Sigmoid colon (tissue), 4 donors: ENCODE data around the gene ALDH4A1.

Experiments used
- POLR2A ChIP-seq, 2 donors: fragments of 450-650 bp; IDR thresholded peaks; one replicate each; pipeline ENCODE4 v1.6.1; 2016; ENCODE audit warnings: antibody characterized with exemption in 2 of 2, mild to moderate bottlenecking in 2 of 2, moderate library complexity in 2 of 2
- POLR2AphosphoS5 ChIP-seq, 4 donors: sonication (generic); formaldehyde crosslinking; IDR thresholded peaks; one replicate each; pipeline ENCODE4 v1.6.1; 2017; ENCODE audit warnings: antibody characterized with exemption in 4 of 4
- TF ChIP-seq, protein P1 (sequence below), 4 experiments: fragments of 450-650 bp in 3 of 4; fragments of 200-600 bp in 1 of 4; IDR thresholded peaks; one replicate each; pipeline ENCODE4 v1.5.1; 2016 to 2019; ENCODE audit warnings: antibody characterized with exemption in 4 of 4, mild to moderate bottlenecking in 3 of 4, moderate library complexity in 2 of 4

DNA sequence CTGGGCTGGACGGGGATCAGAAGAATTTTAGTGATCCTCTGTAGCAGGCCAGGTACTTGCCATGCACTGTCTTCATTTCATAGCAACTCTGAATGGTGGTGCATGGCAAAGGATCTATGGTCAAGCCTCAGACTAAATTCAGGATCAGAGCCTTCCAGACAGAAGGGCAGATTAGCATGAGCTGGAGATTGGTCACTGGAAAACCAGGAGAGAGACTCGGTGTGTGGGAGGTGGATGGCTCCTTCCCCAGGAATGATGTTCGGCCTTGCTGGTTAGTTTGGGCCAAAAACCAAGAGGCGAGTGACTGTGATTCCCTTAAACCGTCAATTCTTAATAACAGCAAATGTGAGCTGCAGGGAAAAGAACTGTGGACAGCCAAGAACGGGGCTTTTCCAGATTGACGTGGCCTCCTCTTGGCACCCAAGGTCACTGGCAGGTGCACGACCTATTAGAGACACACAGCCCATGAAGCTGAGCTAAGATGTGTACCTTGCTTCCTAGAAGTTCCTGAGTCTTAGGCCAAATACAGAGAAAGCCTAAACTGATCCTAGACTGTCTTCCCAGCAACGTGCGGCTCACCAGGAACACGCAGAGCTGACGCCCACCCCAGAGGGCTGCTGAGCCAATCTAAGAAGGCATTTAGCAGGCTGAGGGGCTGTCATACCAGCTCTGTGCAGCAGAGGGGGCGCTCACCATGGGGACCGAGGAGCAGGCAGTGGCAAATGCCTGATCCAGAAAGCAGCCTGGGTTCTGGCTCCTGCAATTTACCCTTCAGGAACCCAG lies 18.5 kb downstream of the ALDH4A1 start:
- TF ChIP-seq, protein P1, sequence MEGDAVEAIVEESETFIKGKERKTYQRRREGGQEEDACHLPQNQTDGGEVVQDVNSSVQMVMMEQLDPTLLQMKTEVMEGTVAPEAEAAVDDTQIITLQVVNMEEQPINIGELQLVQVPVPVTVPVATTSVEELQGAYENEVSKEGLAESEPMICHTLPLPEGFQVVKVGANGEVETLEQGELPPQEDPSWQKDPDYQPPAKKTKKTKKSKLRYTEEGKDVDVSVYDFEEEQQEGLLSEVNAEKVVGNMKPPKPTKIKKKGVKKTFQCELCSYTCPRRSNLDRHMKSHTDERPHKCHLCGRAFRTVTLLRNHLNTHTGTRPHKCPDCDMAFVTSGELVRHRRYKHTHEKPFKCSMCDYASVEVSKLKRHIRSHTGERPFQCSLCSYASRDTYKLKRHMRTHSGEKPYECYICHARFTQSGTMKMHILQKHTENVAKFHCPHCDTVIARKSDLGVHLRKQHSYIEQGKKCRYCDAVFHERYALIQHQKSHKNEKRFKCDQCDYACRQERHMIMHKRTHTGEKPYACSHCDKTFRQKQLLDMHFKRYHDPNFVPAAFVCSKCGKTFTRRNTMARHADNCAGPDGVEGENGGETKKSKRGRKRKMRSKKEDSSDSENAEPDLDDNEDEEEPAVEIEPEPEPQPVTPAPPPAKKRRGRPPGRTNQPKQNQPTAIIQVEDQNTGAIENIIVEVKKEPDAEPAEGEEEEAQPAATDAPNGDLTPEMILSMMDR (IDR thresholded peaks at IDR 0.05) = peak; percentile 69 to 91 (median 80)
- no peak for TF ChIP-seq POLR2AphosphoS5 (IDR thresholded peaks at IDR 0.05)
- no peak for TF ChIP-seq POLR2A (IDR thresholded peaks at IDR 0.05)
